HAP-1 (cell line): ENCODE data around the gene TRIM39.
"Not testable (repeated sequence)": the region's sequence is repeated elsewhere in the genome, so short reads cannot be mapped to it uniquely, and the experiment has no call there.

ENCODE experiments used
- DNase-seq, 2 experiments: peaks; one replicate each; pipeline ENCODE4 v3.0.0-alpha.2; 2016 to 2020; ENCODE audit warnings: low spot score in 2 of 2
- H3K27me3 ChIP-seq: fragments of 250-450 bp; sonication (Bioruptor Pico); 2 replicates; pipeline ENCODE4 v1.5.1; 2020; ENCODE audit warnings: low read depth, mild to moderate bottlenecking, moderate library complexity
- H3K36me3 ChIP-seq: fragments of 250-450 bp; sonication (Bioruptor Pico); replicated peaks from 2 replicates; pipeline ENCODE4 v1.5.1; 2020; ENCODE audit warnings: mild to moderate bottlenecking
- H3K4me1 ChIP-seq: fragments of 250-450 bp; sonication (Bioruptor Pico); 2 replicates; pipeline ENCODE4 v1.5.1; 2020; ENCODE audit warnings: mild to moderate bottlenecking
- H3K4me3 ChIP-seq: fragments of 250-450 bp; sonication (Bioruptor Pico); 2 replicates; pipeline ENCODE4 v1.5.1; 2020; ENCODE audit warnings: mild to moderate bottlenecking, moderate library complexity
- H3K9me3 ChIP-seq: fragments of 250-450 bp; sonication (Bioruptor Pico); 2 replicates; pipeline ENCODE4 v1.5.1; 2020; ENCODE audit warnings: mild to moderate bottlenecking, moderate library complexity
- in situ Hi-C: fragments of 300-500 bp; cut with MboI; formaldehyde crosslinking; loops from 3 replicates; pipeline ENCODE4 v1.14.3; 2020; ENCODE audit warnings: low sequenced_read_pairs, inconsistent platforms, mixed read lengths

TRIM39 gene

GRCh38 chr6:30326526-30327231, at the start of gene TRIM39:
Gene TRIM39 (plus strand): TSS chr6:30326927. CDS start chr6:30329318, 2,391 bp downstream.
- peak; percentile 63 to 87 for DNase-seq
- no peaks in the 10 kb centered on the region for H3K9me3 ChIP-seq
- no peaks in the 10 kb centered on the region for H3K27me3 ChIP-seq
- H3K4me3 ChIP-seq, result peak within 1 kb of the TSS; percentile 94
- peaks cover 14% of the 10 kb centered on the region for H3K36me3 ChIP-seq
- peaks cover 22% of the 10 kb centered on the region for H3K4me1 ChIP-seq
- in situ Hi-C loops, result no loop called here

- in situ Hi-C loops, H3K36me3 ChIP-seq, H3K27me3 ChIP-seq, DNase-seq, H3K4me1 ChIP-seq, H3K4me3 ChIP-seq: not testable (repeated sequence)
- peaks cover 21% of the 10 kb centered on the region for H3K9me3 ChIP-seq
Observed at GRCh38 chr6:30280988-30281387, 45.7 kb upstream of the TRIM39 start.

- H3K36me3 ChIP-seq, result no peaks in the 10 kb centered on the region
- DNase-seq, result no peak
- H3K4me3 ChIP-seq, result no peak overlapping the region
- peaks cover 25% of the 10 kb centered on the region for H3K9me3 ChIP-seq
- no peaks in the 10 kb centered on the region for H3K27me3 ChIP-seq
- in situ Hi-C loops, result no loop called here
- H3K4me1 ChIP-seq, result no peaks in the 10 kb centered on the region
Observed at GRCh38 chr6:30282522-30282921, 44.2 kb upstream of the TRIM39 start.

GRCh38 chr6:30283761-30284160, 43.0 kb upstream of the TRIM39 start:
- no peak for DNase-seq
- H3K27me3 ChIP-seq, result no peaks in the 10 kb centered on the region
- in situ Hi-C loops, result no loop called here
- peaks cover 30% of the 10 kb centered on the region for H3K9me3 ChIP-seq
- no peaks in the 10 kb centered on the region for H3K36me3 ChIP-seq
- no peaks in the 10 kb centered on the region for H3K4me1 ChIP-seq
- no peak overlapping the region for H3K4me3 ChIP-seq

GRCh38 chr6:30287139-30287538, 39.6 kb upstream of the TRIM39 start:
- no peak for DNase-seq
- Histone ChIP-seq H3K9me3 (peaks cover 22% of the 10 kb centered on the region), H3K36me3 (peaks cover 15% of the 10 kb centered on the region), H3K4me1 (no peaks in the 10 kb centered on the region), H3K4me3 (no peak overlapping the region), H3K27me3 (no peaks in the 10 kb centered on the region)
- in situ Hi-C loops, result no loop called here

GRCh38 chr6:30295837-30296236, 30.9 kb upstream of the TRIM39 start:
- Histone ChIP-seq H3K36me3 (peaks cover 26% of the 10 kb centered on the region), H3K27me3 (no peaks in the 10 kb centered on the region), H3K4me1 (no peaks in the 10 kb centered on the region), H3K9me3 (no peaks in the 10 kb centered on the region), H3K4me3 (no peak overlapping the region)
- no peak for DNase-seq
- in situ Hi-C loops, result no loop called here

- no peak for DNase-seq
- in situ Hi-C loops, result no loop called here
- peaks cover 3% of the 10 kb centered on the region for H3K36me3 ChIP-seq
- H3K27me3 ChIP-seq, result no peaks in the 10 kb centered on the region
- no peak overlapping the region for H3K4me3 ChIP-seq
- no peaks in the 10 kb centered on the region for H3K9me3 ChIP-seq
- no peaks in the 10 kb centered on the region for H3K4me1 ChIP-seq
Observed at GRCh38 chr6:30304002-30304401, 22.7 kb upstream of the TRIM39 start.

GRCh38 chr6:30311101-30311500, 15.6 kb upstream of the TRIM39 start:
- peaks cover 17% of the 10 kb centered on the region for H3K36me3 ChIP-seq
- in situ Hi-C loops, result loop anchor here (10.0 kb wide), 1 partner anchor 96 kb away; the partner anchor contains the start of gene TRIM26
- H3K9me3 ChIP-seq, result no peaks in the 10 kb centered on the region
- no peak for DNase-seq
- no peak overlapping the region for H3K4me3 ChIP-seq
- no peaks in the 10 kb centered on the region for H3K4me1 ChIP-seq
- H3K27me3 ChIP-seq, result no peaks in the 10 kb centered on the region

GRCh38 chr6:30311671-30312070, 15.1 kb upstream of the TRIM39 start:
- no peak for DNase-seq
- no peaks in the 10 kb centered on the region for H3K9me3 ChIP-seq
- H3K36me3 ChIP-seq, result peaks cover 19% of the 10 kb centered on the region
- no peaks in the 10 kb centered on the region for H3K4me1 ChIP-seq
- no peak overlapping the region for H3K4me3 ChIP-seq
- no peaks in the 10 kb centered on the region for H3K27me3 ChIP-seq
- in situ Hi-C loops, result loop anchor here (10.0 kb wide), 1 partner anchor 97 kb away; the partner anchor contains the start of gene TRIM26

- Histone ChIP-seq H3K27me3 (no peaks in the 10 kb centered on the region), H3K4me1 (no peaks in the 10 kb centered on the region), H3K4me3 (no peak overlapping the region), H3K36me3 (peaks cover 24% of the 10 kb centered on the region), H3K9me3 (no peaks in the 10 kb centered on the region)
- in situ Hi-C loops, result loop anchor here (10.0 kb wide), 1 partner anchor 97 kb away; the partner anchor contains the start of gene TRIM26
- DNase-seq, result no peak
Observed at GRCh38 chr6:30312266-30312665, 14.5 kb upstream of the TRIM39 start.

- no peak for DNase-seq
- Histone ChIP-seq H3K4me3 (no peak overlapping the region), H3K36me3 (peaks cover 28% of the 10 kb centered on the region), H3K9me3 (no peaks in the 10 kb centered on the region), H3K27me3 (no peaks in the 10 kb centered on the region), H3K4me1 (no peaks in the 10 kb centered on the region)
- in situ Hi-C loops, result loop anchor here (10.0 kb wide), 1 partner anchor 98 kb away; the partner anchor contains the start of gene TRIM26
Observed at GRCh38 chr6:30312676-30313321, 13.9 kb upstream of the TRIM39 start.

- H3K4me3 ChIP-seq, result no peak overlapping the region
- H3K36me3 ChIP-seq, result peaks cover 33% of the 10 kb centered on the region
- peaks cover 10% of the 10 kb centered on the region for H3K4me1 ChIP-seq
- no peak for DNase-seq
- in situ Hi-C loops, result loop anchor here (10.0 kb wide), 1 partner anchor 100 kb away; the partner anchor contains the start of gene TRIM26
- no peaks in the 10 kb centered on the region for H3K9me3 ChIP-seq
- no peaks in the 10 kb centered on the region for H3K27me3 ChIP-seq
Observed at GRCh38 chr6:30315156-30315555, 11.6 kb upstream of the TRIM39 start.

GRCh38 chr6:30317913-30318589, 8.7 kb upstream of the TRIM39 start:
- H3K9me3 ChIP-seq, result no peaks in the 10 kb centered on the region
- H3K4me1 ChIP-seq, result peaks cover 22% of the 10 kb centered on the region
- no peaks in the 10 kb centered on the region for H3K27me3 ChIP-seq
- in situ Hi-C loops, result loop anchor here (10.0 kb wide), 1 partner anchor 103 kb away; the partner anchor contains the start of gene TRIM26
- H3K36me3 ChIP-seq, result peaks cover 33% of the 10 kb centered on the region
- H3K4me3 ChIP-seq, result no peak overlapping the region
- DNase-seq, result no peak
